ENCODE measurements around the gene KIAA1217.

KIAA1217 gene

GRCh38 chr10:24209432-24209771, 464 bp downstream of the KIAA1217 start:
- peak overlapping the region; percentile 94 for H3K27ac ChIP-seq
- TF ChIP-seq, protein P1, sequence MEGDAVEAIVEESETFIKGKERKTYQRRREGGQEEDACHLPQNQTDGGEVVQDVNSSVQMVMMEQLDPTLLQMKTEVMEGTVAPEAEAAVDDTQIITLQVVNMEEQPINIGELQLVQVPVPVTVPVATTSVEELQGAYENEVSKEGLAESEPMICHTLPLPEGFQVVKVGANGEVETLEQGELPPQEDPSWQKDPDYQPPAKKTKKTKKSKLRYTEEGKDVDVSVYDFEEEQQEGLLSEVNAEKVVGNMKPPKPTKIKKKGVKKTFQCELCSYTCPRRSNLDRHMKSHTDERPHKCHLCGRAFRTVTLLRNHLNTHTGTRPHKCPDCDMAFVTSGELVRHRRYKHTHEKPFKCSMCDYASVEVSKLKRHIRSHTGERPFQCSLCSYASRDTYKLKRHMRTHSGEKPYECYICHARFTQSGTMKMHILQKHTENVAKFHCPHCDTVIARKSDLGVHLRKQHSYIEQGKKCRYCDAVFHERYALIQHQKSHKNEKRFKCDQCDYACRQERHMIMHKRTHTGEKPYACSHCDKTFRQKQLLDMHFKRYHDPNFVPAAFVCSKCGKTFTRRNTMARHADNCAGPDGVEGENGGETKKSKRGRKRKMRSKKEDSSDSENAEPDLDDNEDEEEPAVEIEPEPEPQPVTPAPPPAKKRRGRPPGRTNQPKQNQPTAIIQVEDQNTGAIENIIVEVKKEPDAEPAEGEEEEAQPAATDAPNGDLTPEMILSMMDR (conservative IDR thresholded peaks at IDR 0.05), result no peak

DNA sequence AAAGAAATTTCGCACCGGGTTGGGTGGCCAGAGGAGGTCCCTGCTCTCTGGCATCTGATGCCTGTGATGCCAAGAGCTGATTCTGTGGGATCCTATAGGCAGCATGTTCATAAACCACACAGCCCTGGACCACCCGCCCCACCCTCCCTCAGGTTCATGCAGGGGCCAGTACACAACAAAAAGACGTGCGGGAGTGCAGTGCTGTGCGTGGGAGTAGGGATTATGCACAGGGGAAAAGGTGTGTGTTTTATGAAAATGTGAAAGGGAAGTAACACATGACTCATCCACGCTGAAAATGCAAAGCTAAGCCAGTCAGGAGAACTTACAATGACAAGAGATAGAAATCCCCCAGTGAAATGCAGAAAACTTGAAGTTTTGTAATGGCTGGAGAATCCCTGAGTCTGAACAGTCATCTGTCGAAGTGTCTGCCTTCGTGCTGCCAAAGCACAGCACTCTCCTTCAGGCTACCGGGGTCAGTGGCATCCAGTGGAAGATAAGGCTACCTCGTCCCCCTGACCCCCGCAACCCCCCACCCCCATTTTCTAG, 1.1 kb downstream of the KIAA1217 start:
- H3K27ac ChIP-seq, result peak overlapping the region; percentile 94
- TF ChIP-seq, protein P1 (conservative IDR thresholded peaks at IDR 0.05), result no peak

GRCh38 chr10:24210501-24210900, 1.6 kb downstream of the KIAA1217 start:
- peak overlapping the region; percentile 94 for H3K27ac ChIP-seq
- TF ChIP-seq, protein P1 (conservative IDR thresholded peaks at IDR 0.05), result no peak

GRCh38 chr10:24213266-24213665, 4.3 kb downstream of the KIAA1217 start:
- H3K27ac ChIP-seq, result no peak overlapping the region
- TF ChIP-seq, protein P1 (conservative IDR thresholded peaks at IDR 0.05), result no peak

DNA sequence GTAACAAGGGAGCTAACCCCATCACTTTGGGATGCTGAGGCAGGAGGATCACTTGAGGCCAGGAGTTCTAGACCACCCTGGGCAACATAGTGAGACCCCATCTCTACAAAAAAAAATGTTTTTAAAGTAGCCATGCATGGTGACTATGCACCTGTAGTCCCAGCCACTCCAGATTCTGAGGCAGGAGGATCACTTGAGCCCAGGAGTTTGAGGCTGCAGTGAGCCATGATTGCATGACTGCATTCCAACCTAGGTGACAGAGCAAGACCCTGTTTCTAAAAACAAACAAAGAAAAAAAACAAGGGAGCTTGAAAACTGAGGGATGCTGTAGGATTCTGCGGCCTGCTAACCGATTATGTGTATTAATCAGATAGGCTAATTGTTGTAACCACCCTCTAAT, 4.9 kb downstream of the KIAA1217 start:
- TF ChIP-seq, protein P1 (conservative IDR thresholded peaks at IDR 0.05), result no peak
- no peak overlapping the region for H3K27ac ChIP-seq

GRCh38 chr10:24214762-24215161, 5.8 kb downstream of the KIAA1217 start:
- H3K27ac ChIP-seq, result no peak overlapping the region
- TF ChIP-seq, protein P1 (conservative IDR thresholded peaks at IDR 0.05), result no peak

- TF ChIP-seq, protein P1 (conservative IDR thresholded peaks at IDR 0.05), result no peak
- H3K27ac ChIP-seq, result no peak overlapping the region
These were observed 6.3 kb downstream of the KIAA1217 start for GRCh38 chr10:24215196-24215595.

All from VCaP (cell line).